Stimulated activated CD8-positive, alpha-beta memory T cell treated with anti-CD3 and anti-CD28 coated beads, Interleukin-15, amount 100 ng/mL, for 1 hour (primary cell): ENCODE results near the gene L3HYPDH.
"Not testable (repeated sequence)": the region's sequence is repeated elsewhere in the genome, so short reads cannot be mapped to it uniquely, and the experiment has no call there.

Source experiments
- DNase-seq: peaks from one replicate; pipeline ENCODE4 v3.0.0-alpha.2; 2020; ENCODE audit warnings: low read depth

The L3HYPDH gene

GRCh38 chr14:59478540-59478939 is 5.7 kb downstream of the L3HYPDH start:
- no peak for DNase-seq

- DNase-seq = no peak
These were observed 8.5 kb downstream of the L3HYPDH start for GRCh38 chr14:59475709-59476108.

- no peak for DNase-seq
These were observed 10.0 kb downstream of the L3HYPDH start for GRCh38 chr14:59474172-59474571.

GRCh38 chr14:59465316-59466135 is 18.7 kb downstream of the L3HYPDH start, which contains the start of gene GPR135:
Gene GPR135, minus strand, starts transcription at chr14:59465380. Its CDS starts 154 bp downstream, at chr14:59465226.
- DNase-seq = no peak

- DNase-seq = no peak
These were observed 19.5 kb downstream of the L3HYPDH start for GRCh38 chr14:59464486-59465315.

GRCh38 chr14:59463787-59464485 is 20.3 kb downstream of the L3HYPDH start:
- DNase-seq = no peak

GRCh38 chr14:59461891-59462290 is 22.3 kb downstream of the L3HYPDH start:
- no peak for DNase-seq

GRCh38 chr14:59460378-59460777 is 23.8 kb downstream of the L3HYPDH start:
- DNase-seq = no peak

- DNase-seq = no peak
These were observed 25.7 kb downstream of the L3HYPDH start for GRCh38 chr14:59458486-59458885.

- DNase-seq = no peak
These were observed 28.8 kb downstream of the L3HYPDH start for GRCh38 chr14:59455411-59455810.

GRCh38 chr14:59454139-59454538 is 30.1 kb downstream of the L3HYPDH start:
- DNase-seq = no peak

- DNase-seq = no peak
These were observed 32.4 kb downstream of the L3HYPDH start for GRCh38 chr14:59451849-59452248.

- DNase-seq = no peak
These were observed 33.5 kb downstream of the L3HYPDH start for GRCh38 chr14:59450716-59451115.

- DNase-seq = not testable (repeated sequence)
These were observed 35.5 kb downstream of the L3HYPDH start for GRCh38 chr14:59448673-59449072.

GRCh38 chr14:59439256-59439965 is 44.8 kb downstream of the L3HYPDH start:
- DNase-seq = no peak

- no peak for DNase-seq
These were observed 46.0 kb downstream of the L3HYPDH start for GRCh38 chr14:59438195-59438647.

GRCh38 chr14:59435987-59436386 is 48.2 kb downstream of the L3HYPDH start:
- no peak for DNase-seq

GRCh38 chr14:59435101-59435500 is 49.1 kb downstream of the L3HYPDH start:
- DNase-seq = no peak

- no peak for DNase-seq
These were observed 54.4 kb downstream of the L3HYPDH start for GRCh38 chr14:59429790-59430189.

GRCh38 chr14:59428581-59429012 is 55.6 kb downstream of the L3HYPDH start:
- no peak for DNase-seq
